Measurements from ENCODE around the gene LUC7L.
"Not testable (repeated sequence)": the region's sequence is repeated elsewhere in the genome, so short reads cannot be mapped to it uniquely, and the experiment has no call there.

LUC7L gene

DNA sequence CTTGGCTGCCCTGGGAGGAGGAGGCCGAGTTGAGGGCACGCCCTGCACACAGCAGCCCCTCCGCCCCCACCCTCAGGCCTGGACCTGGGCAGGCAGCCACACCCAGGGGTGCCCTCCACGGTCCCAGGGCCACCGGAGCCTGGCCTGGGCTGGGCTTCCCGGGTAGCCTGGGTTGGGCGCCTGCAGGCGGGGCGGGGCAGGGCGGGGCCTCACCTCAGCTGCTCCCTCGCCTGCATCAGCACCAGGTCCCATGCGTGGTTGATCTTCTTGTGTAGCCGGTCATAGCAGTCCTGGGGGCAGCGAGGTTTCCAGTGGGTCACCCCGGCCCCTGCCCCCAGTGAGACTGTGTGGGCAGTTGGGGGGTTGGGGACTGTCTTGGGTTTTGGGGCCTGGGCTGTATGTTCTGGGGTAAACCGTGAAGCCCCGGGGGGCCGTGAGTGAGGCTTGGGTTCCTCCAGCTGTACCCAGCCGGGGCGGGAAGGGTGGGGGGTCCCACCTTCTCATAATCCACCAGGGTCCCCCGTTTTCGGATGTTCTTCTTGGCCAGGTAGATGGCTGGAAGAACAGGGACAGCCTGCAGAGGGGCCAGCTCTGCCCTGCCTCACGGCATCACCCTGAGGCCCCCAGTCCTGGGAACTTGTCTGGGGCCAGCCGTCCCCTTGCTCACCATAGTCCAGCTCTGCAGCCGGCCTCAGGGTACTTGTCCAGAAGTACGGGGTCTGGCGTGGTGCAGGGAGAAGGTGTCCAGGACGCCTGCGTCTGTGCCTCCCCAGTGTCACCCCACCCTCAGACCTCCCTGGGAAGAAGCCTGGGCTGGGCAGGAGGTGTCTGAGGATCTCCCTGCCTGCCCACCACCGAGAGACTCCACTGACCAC is 44.5 kb upstream of the LUC7L start:
- DNase-seq (ENCODE audit: low read depth): peak; percentile 22
- no peak overlapping the region for H3K4me3 ChIP-seq (ENCODE audit: low read length)
- TF ChIP-seq, protein P1, sequence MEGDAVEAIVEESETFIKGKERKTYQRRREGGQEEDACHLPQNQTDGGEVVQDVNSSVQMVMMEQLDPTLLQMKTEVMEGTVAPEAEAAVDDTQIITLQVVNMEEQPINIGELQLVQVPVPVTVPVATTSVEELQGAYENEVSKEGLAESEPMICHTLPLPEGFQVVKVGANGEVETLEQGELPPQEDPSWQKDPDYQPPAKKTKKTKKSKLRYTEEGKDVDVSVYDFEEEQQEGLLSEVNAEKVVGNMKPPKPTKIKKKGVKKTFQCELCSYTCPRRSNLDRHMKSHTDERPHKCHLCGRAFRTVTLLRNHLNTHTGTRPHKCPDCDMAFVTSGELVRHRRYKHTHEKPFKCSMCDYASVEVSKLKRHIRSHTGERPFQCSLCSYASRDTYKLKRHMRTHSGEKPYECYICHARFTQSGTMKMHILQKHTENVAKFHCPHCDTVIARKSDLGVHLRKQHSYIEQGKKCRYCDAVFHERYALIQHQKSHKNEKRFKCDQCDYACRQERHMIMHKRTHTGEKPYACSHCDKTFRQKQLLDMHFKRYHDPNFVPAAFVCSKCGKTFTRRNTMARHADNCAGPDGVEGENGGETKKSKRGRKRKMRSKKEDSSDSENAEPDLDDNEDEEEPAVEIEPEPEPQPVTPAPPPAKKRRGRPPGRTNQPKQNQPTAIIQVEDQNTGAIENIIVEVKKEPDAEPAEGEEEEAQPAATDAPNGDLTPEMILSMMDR (IDR thresholded peaks at IDR 0.05; ENCODE audit: insufficient read depth, low read depth, low read length, missing control alignments): no peak

DNA sequence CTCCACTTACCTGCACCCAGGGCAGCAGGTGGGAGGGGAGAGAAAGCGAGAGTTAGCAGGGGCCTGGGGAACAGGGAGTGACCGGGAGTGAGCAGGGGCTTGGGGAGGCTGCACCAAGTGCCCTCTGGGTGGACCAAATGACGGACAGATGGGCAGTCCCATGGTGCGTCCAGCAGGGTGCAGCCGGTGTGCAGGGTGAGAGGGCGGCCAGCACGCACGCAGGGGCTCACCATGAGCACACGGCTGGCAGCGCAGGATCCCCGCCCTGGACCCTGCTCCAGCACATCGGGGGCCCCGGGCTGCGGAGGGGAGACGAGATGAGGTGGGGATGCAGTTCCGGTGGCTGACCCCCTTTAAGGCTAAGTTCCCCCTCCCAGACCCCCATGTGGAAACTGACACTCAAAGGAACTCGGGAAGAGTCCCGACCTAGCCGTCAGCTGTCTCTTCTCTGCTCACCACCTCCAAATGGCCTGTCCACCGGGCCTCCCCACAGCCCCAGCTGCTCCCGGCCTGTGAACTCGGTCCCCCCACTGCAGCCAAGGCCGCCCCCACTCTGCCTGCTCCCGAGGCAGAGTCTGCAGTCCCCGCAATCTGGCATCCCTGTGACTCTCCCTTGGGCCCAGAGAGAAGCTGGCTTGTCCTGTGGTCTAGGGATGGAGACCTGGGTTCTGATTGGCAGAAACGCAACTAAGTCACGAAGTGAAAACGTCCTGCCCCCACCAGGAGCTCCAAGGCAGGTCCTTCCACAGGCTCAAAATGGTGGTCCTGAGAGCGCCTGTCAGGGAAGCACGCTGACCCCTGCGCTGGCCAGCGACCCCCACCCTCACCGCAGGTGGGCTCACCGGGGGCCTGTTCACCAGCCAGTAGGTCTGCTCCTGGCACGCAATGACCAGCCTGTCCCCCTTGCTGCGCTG is 43.6 kb upstream of the LUC7L start:
- DNase-seq (ENCODE audit: low read depth): no peak
- TF ChIP-seq, protein P1 (IDR thresholded peaks at IDR 0.05; ENCODE audit: insufficient read depth, low read depth, low read length, missing control alignments): no peak
- no peak overlapping the region for H3K4me3 ChIP-seq (ENCODE audit: low read length)

DNA sequence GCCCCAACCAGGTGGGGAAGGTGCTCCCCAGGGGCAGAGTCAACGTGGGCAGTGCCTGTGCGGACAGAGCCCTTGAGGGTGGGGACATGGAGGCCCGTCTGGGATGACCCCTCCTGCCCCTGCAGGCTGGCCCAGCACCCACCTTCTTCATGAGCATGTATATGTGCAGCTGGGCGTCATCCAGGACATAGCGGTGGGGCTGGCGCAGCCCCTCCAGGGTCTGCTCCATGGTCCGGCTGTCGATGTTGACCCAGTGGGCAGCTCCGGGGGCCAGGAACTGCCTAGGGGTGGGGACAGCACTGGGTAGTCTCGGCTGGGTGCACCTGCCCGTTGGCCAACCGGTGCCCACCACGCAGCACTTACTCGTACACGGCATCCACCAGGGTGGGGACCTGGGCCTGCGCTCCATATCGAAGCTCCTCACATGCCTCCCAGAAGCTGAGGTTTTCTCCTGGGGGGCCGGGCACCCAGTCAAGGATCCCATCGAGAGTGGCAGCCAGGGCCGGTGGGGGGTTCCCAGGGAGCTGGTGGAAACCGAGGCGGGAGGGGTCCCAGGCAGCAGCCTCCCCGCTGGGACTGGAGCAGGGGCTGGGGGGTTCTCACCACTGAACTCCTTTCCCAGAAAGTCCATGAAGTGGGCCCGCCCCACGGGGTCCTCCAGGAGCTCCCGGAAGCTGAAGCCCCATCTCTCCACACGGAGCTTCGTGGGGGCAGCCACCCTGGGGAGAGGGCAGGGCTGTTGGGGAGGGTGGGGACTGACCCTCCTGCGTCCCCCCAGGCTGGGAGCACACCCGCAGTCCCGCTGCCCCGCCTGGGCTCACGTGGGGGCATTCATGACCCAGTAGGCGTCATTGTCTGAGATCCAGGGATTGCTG is 41.4 kb upstream of the LUC7L start:
- H3K4me3 ChIP-seq (ENCODE audit: low read length): no peak overlapping the region
- TF ChIP-seq, protein P1 (IDR thresholded peaks at IDR 0.05; ENCODE audit: insufficient read depth, low read depth, low read length, missing control alignments): no peak
- no peak for DNase-seq (ENCODE audit: low read depth)

DNA sequence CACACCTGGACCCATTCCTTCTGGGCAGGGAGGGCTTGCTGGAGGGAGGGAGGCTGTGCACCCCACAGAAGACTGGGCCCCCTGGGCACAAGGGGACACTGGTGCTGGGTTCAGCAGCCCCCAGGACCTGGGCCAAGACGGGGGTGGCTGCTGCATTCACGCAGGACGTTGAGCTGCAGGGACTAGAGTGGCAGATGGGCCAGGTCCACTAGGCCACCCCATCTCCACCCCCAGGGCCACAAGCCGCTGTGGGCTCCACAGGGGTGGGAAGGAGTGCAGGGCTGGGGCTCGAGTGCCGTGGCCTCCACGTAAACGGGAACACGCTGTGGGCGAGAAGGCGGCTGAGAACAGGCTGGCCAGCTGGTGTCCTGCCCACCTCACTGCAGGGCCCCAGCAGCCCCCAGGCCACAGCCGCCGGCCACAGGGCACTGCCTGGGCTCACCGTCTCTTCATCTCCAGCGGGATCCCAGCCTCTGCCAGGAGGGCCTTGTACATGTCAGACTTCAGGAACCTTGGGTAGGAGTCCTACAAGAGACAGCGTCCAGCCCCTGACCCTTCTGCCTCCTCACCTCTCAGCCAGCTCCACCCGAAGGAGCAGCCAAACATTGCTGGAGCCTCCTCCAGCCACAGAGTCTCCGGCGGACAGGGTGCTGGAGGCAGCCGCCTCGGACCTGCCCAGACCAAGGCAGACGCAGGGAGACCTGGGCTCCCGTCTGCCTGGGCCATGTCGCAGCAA is 40.0 kb upstream of the LUC7L start:
- H3K4me3 ChIP-seq (ENCODE audit: low read length): no peak overlapping the region
- DNase-seq (ENCODE audit: low read depth): no peak
- TF ChIP-seq, protein P1 (IDR thresholded peaks at IDR 0.05; ENCODE audit: insufficient read depth, low read depth, low read length, missing control alignments): no peak

DNA sequence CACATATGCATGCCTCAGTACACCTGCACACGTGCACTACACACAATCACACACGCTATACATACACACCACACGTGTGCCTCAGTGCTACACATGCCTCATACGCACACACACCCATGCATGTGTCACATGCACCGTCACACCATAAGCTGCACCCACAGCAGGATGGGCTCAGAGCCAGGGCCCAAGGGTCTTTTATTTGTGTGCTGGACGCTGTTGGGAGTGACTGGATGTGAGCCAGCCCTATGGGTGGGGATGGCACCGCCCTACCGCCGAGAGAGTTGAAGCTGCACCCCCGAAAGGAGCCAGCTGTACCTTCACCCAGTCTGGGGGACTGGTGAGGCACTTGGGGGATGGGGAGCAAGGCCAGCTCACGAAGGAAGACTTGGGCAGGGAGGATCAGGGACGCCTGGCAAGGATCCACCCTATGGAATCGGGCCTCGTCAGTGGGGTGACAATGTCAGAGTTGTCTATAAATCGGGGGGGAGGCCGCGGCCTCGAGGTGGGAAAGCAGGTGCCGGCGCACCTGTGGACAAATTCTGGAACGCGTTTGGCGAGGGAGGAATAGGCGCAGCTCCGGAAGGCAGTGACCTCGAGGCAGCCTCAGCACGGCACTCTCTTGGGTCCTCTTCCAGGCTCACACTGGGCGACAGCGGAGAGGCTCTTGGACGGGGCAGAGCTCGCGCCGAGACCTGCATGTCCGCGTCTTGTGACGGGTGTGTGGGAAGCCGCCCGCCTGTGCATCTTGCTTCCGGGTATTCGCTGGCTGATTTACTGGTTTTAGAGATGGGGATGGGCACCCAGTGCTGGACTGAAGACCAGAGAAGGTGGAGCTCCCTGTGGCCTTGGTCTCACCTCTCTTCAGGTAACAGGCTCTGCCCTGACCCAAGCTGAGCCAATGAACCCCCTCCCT is 39.1 kb upstream of the LUC7L start:
- no peak overlapping the region for H3K4me3 ChIP-seq (ENCODE audit: low read length)
- peak; percentile 35 for DNase-seq (ENCODE audit: low read depth)
- TF ChIP-seq, protein P1 (IDR thresholded peaks at IDR 0.05; ENCODE audit: insufficient read depth, low read depth, low read length, missing control alignments): no peak

DNA sequence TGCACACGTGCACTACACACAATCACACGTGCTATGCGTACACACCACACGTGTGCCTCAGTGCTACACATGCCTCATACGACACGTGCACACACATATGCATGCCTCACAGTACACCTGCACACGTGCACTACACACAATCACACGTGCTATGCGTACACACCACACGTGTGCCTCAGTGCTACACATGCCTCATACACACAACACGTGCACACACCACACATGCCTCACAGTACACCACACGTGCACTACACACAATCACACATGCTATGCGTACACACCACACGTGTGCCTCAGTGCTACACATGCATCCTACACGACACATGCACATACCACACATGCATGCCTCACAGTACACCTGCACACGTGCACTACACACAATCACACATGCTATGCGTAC is 38.3 kb upstream of the LUC7L start:
- not testable (repeated sequence) for H3K4me3 ChIP-seq (ENCODE audit: low read length); DNase-seq (ENCODE audit: low read depth)

Measured in epithelial cell of esophagus (primary cell).